A673 (cell line): ENCODE results near the gene USP34. TPM values are rescaled to one million over a fixed set of nuclear protein-coding genes. Genes with fewer than 3 reads are reported as not detected.

Experiments
- BruUV-seq: library from RNA; stranded (reverse); fragments of 400-500 nt; replicated peaks from 2 replicates; lab custom pipeline; 2021; lab: Mats Ljungman, UMichigan
- CTCF ChIA-PET: fragments of 300-600 bp; sonication (Branson Sonifier 250); formaldehyde crosslinking; loops from one replicate; lab custom pipeline; 2022; ENCODE audit warnings: antibody characterized with exemption; lab: Charles Lee
- POLR2A ChIA-PET: fragments of 300-600 bp; sonication (Branson Sonifier 250); formaldehyde crosslinking; loops from one replicate; lab custom pipeline; 2022; ENCODE audit warnings: antibody characterized with exemption; ENCODE audit not compliant: low non-redundant PET; lab: Charles Lee
- DNase-seq: peaks from one replicate; pipeline ENCODE4 v3.0.0-alpha.2; 2015; ENCODE audit warnings: low spot score
- H3K27ac ChIP-seq: fragments of 200-600 bp; sonication (generic); 2 replicates; pipeline ENCODE4 v1.5.1; 2016; ENCODE audit warnings: mixed run types, low read depth, mild to moderate bottlenecking, mixed read lengths, antibody characterized with exemption, low read length; ENCODE audit not compliant: poor library complexity, severe bottlenecking
- H3K27me3 ChIP-seq: fragments of 200-600 bp; sonication (generic); replicated peaks from 2 replicates; pipeline ENCODE4 v1.6.1; 2017; ENCODE audit warnings: mixed run types, low read depth, mild to moderate bottlenecking, mixed read lengths, antibody characterized with exemption, low read length; ENCODE audit not compliant: insufficient read depth, poor library complexity
- H3K36me3 ChIP-seq: fragments of 200-600 bp; sonication (generic); 2 replicates; pipeline ENCODE4 v1.6.1; 2016; ENCODE audit warnings: mixed run types, mild to moderate bottlenecking, mixed read lengths, antibody characterized with exemption, low read length; ENCODE audit not compliant: insufficient read depth, poor library complexity, severe bottlenecking
- H3K4me1 ChIP-seq: fragments of 200-600 bp; sonication (generic); 2 replicates; pipeline ENCODE4 v1.6.1; 2017; ENCODE audit warnings: mixed run types, mild to moderate bottlenecking, mixed read lengths, antibody characterized with exemption, low read length; ENCODE audit not compliant: insufficient read depth, poor library complexity, severe bottlenecking
- H3K4me3 ChIP-seq: fragments of 200-600 bp; sonication (generic); 2 replicates; pipeline ENCODE4 v1.5.1; 2016; ENCODE audit warnings: low read depth, mixed run types, mild to moderate bottlenecking, mixed read lengths, low read length; ENCODE audit not compliant: poor library complexity, severe bottlenecking
- H3K9me3 ChIP-seq: fragments of 200-600 bp; sonication (generic); 2 replicates; pipeline ENCODE4 v1.6.1; 2016; ENCODE audit warnings: mixed run types, low read depth, mild to moderate bottlenecking, mixed read lengths, antibody characterized with exemption, low read length; ENCODE audit not compliant: poor library complexity, severe bottlenecking
- CTCF ChIP-seq: fragments of 300-800, 200-600 bp; sonication (generic); conservative IDR thresholded peaks from 2 replicates; pipeline ENCODE4 v1.5.1; 2017; ENCODE audit warnings: low read depth, mild to moderate bottlenecking, antibody characterized with exemption, low read length, moderate library complexity, mixed read lengths
- EZH2 ChIP-seq: fragments of 200-600 bp; sonication (generic); IDR thresholded peaks from 2 replicates; pipeline ENCODE4 v1.6.1; 2017; ENCODE audit warnings: borderline replicate concordance, low read depth, mild to moderate bottlenecking, mixed read lengths, antibody characterized with exemption, low read length; ENCODE audit not compliant: poor library complexity, severe bottlenecking
- intact Hi-C: fragments of 100-400 bp; cut with micrococcal nuclease; formaldehyde crosslinking; loops from one replicate; pipeline ENCODE4 v1.10.0; 2022; ENCODE audit not compliant: unreplicated experiment
- total RNA-seq: library from RNA; stranded (reverse); gene quantifications from 2 replicates; pipeline ENCODE4 v1.2.3, GENCODE V29; 2021

USP34 gene
- total RNA-seq, 1 experiment from 2014 or later: 98.5 TPM

GRCh38 chr2:61253136-61253535, 217.8 kb downstream of the USP34 start:
- BruUV-seq: no TSS peak
- Histone ChIP-seq H3K4me1 (no peaks in the 10 kb centered on the region), H3K4me3 (no peak overlapping the region), H3K36me3 (peaks cover 35% of the 10 kb centered on the region), H3K27me3 (no peaks in the 10 kb centered on the region), H3K27ac (no peak overlapping the region), H3K9me3 (no peaks in the 10 kb centered on the region)
- TF ChIP-seq EZH2 (no peak), CTCF (no peak)
- ChIA-PET POLR2A (no interaction called here), CTCF (no interaction called here)
- intact Hi-C loops: no loop called here
- DNase-seq: no peak

DNA sequence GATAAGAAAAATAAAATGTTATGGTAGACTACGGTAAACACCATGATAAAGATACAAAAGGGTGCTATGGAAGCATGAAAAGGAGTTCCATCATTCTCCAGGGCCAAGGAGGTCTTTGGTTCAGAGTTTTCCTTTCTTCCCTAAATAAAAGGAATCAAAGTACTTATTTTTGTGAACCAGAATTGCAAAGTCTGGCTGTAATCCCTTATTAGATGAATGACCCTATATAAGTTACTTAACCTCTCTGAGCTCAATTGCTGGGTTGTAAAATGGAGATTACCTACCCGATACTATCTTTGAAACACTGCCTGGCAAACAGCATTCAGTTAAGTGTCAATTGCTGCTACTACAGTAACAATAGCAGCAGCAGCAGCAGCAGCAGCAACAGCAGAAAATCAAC, 218.9 kb downstream of the USP34 start:
- no peak for DNase-seq
- BruUV-seq: no TSS peak
- no peak overlapping the region for H3K4me3 ChIP-seq

DNA sequence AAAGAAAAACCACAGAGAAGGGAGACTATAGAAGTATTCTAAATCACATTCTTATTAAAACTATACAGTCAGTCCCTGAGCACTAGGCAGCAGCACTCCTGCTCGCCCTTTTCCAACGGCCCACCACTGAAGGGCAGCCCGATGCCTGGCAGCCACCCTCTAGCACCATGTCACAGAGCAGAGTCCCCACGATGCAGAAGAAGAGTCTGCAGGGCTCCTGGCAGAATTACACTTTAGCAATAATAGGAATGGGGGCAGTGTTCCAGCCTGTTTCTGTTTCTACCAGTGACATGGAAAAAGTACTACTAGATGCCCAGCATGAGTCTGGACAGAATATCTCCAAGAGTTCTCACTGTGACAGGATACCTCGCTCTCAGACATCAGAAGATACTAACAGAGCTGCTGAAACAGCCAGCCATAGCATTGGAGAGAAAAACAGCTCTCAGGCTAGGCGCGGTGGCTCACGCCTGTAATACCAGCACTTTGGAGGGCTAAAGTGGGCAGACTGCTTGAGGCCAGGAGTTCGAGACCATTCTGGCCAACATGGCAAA, 221.3 kb downstream of the USP34 start:
- no peaks in the 10 kb centered on the region for H3K27me3 ChIP-seq
- BruUV-seq: no TSS peak
- POLR2A ChIA-PET: no interaction called here
- CTCF ChIA-PET: no interaction called here
- H3K4me1 ChIP-seq: no peaks in the 10 kb centered on the region
- no peak overlapping the region for H3K4me3 ChIP-seq
- no peaks in the 10 kb centered on the region for H3K9me3 ChIP-seq
- TF ChIP-seq EZH2 (no peak), CTCF (no peak)
- H3K27ac ChIP-seq: no peak overlapping the region
- intact Hi-C loops: no loop called here
- DNase-seq: no peak
- H3K36me3 ChIP-seq: peaks cover 17% of the 10 kb centered on the region

More for the DNA sequence above, 218.9 kb downstream of the USP34 start:
- H3K27ac ChIP-seq: no peak overlapping the region
- intact Hi-C loops: no loop called here
- TF ChIP-seq CTCF (no peak), EZH2 (no peak)
- no peaks in the 10 kb centered on the region for H3K4me1 ChIP-seq
- ChIA-PET POLR2A (no interaction called here), CTCF (no interaction called here)
- no peaks in the 10 kb centered on the region for H3K9me3 ChIP-seq
- no peaks in the 10 kb centered on the region for H3K27me3 ChIP-seq
- H3K36me3 ChIP-seq: peaks cover 29% of the 10 kb centered on the region
